Hepatocyte (in vitro differentiated cells): ENCODE measurements around the gene ZFYVE26. TPM values are rescaled to one million over a fixed set of nuclear protein-coding genes. Genes with fewer than 3 reads are reported as not detected.
"Not testable (repeated sequence)": the region's sequence is repeated elsewhere in the genome, so short reads cannot be mapped to it uniquely, and the experiment has no call there.

Experiments used
- DNase-seq: peaks from one replicate; pipeline ENCODE4 v3.0.0-alpha.2; 2016; ENCODE audit warnings: low spot score
- H2AFZ ChIP-seq: fragments of 200-600 bp; sonication (generic); 2 replicates; pipeline ENCODE4 v1.6.0; 2016; ENCODE audit warnings: antibody characterized with exemption, mild to moderate bottlenecking
- H3K27ac ChIP-seq: fragments of 200-600 bp; sonication (generic); 2 replicates; pipeline ENCODE4 v1.5.1; 2016; ENCODE audit warnings: mild to moderate bottlenecking
- H3K27me3 ChIP-seq: fragments of 200-600 bp; sonication (generic); 2 replicates; pipeline ENCODE4 v1.6.1; 2016
- H3K36me3 ChIP-seq: fragments of 200-600 bp; sonication (generic); replicated peaks from 2 replicates; pipeline ENCODE4 v1.5.1; 2016; ENCODE audit warnings: low read depth; ENCODE audit not compliant: insufficient read depth
- H3K4me1 ChIP-seq: fragments of 200-600 bp; sonication (generic); 2 replicates; pipeline ENCODE4 v1.5.1; 2016; ENCODE audit warnings: mild to moderate bottlenecking, moderate library complexity; ENCODE audit not compliant: insufficient read depth
- H3K4me2 ChIP-seq: fragments of 200-600 bp; sonication (generic); 2 replicates; pipeline ENCODE4 v1.6.0; 2016
- H3K4me3 ChIP-seq: fragments of 200-600 bp; sonication (generic); 2 replicates; pipeline ENCODE4 v1.5.1; 2016; ENCODE audit warnings: mild to moderate bottlenecking
- H3K79me2 ChIP-seq: fragments of 200-600 bp; sonication (generic); 2 replicates; pipeline ENCODE4 v1.6.0; 2017; ENCODE audit warnings: mild to moderate bottlenecking
- H3K9me2 ChIP-seq: fragments of 200-600 bp; sonication (generic); replicated peaks from 2 replicates; pipeline ENCODE4 v1.6.0; 2017; ENCODE audit warnings: mild to moderate bottlenecking; ENCODE audit not compliant: insufficient read depth
- H3K9me3 ChIP-seq: fragments of 200-600 bp; sonication (generic); 2 replicates; pipeline ENCODE4 v1.5.1; 2016; ENCODE audit warnings: low read depth, mild to moderate bottlenecking
- H4K20me1 ChIP-seq: fragments of 200-600 bp; sonication (generic); 2 replicates; pipeline ENCODE4 v1.6.0; 2016; ENCODE audit warnings: mild to moderate bottlenecking; ENCODE audit not compliant: insufficient read depth, poor library complexity, severe bottlenecking
- EZH2 ChIP-seq: fragments of 200-600 bp; sonication (generic); IDR thresholded peaks from 2 replicates; pipeline ENCODE4 v1.6.1; 2016; ENCODE audit warnings: antibody characterized with exemption, mild to moderate bottlenecking, borderline replicate concordance
- EZH2phosphoT487 ChIP-seq: fragments of 200-600 bp; sonication (generic); IDR thresholded peaks from one replicate; pipeline ENCODE4 v1.6.1; 2018; ENCODE audit warnings: antibody characterized with exemption, mild to moderate bottlenecking, low read depth, moderate library complexity; ENCODE audit not compliant: unreplicated experiment, severe bottlenecking
- WGBS: methylation state at CpG from one replicate; pipeline ENCODE4 v1.1.6; 2016; ENCODE audit warnings: low lambda C conversion rate; ENCODE audit errors: missing lambda C conversion rate; 5-methylcytosine and 5-hydroxymethylcytosine counted together
- polyA plus RNA-seq: library from polyadenylated mRNA; unstranded; fragments of >200 nt; fragmentation: Nextera tagmentation; extraction: Ambion mirVana; gene quantifications from 2 replicates; pipeline ENCODE4 v1.2.1, GENCODE V29; 2016
- total RNA-seq: library from RNA; depleted of rRNA; stranded (reverse); fragments of >200 nt; gene quantifications from 2 replicates; pipeline ENCODE4 v1.2.3, GENCODE V29; 2014
- TF ChIP-seq, protein P1 (sequence below): fragments of 200-600 bp; sonication (generic); IDR thresholded peaks from 2 replicates; pipeline ENCODE4 v1.5.1; 2016; ENCODE audit warnings: antibody characterized with exemption, mild to moderate bottlenecking; ENCODE audit not compliant: poor library complexity

ZFYVE26 gene
- total and polyA plus RNA-seq, 2 experiments from 2014 or later = 5.5 to 32.3 TPM

DNA sequence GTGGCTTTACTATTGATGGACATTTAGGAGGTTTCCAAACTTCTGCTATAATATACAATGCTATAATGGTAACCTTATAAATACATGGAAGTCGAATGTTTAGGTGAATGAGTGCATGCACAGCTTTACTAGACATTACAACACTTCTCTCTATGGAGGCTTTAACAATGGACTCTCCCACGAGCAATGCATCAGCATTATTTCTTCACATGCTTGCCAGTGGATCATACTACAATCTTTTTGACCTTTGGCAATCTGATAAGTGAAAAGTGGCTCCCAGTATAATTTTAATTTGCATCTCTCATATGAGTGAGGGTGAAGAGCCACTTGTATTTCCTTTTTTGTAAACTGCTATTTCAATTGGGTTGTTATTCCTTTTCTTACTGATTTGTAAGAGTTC lies 96.5 kb downstream of the ZFYVE26 start:
- no peak overlapping the region for H3K4me2 ChIP-seq
- no peaks in the 10 kb centered on the region for H4K20me1 ChIP-seq
- 41% methylated on average over 2 of the region's 2 CpGs for WGBS
- H3K4me1 ChIP-seq = peaks cover 4% of the 10 kb centered on the region
- H2AFZ ChIP-seq = no peak overlapping the region
- no peak overlapping the region for H3K27ac ChIP-seq
- H3K79me2 ChIP-seq = no peaks in the 10 kb centered on the region
- H3K27me3 ChIP-seq = no peaks in the 10 kb centered on the region
- no peaks in the 10 kb centered on the region for H3K9me2 ChIP-seq
- DNase-seq = no peak
- H3K36me3 ChIP-seq = no peaks in the 10 kb centered on the region
- H3K9me3 ChIP-seq = no peaks in the 10 kb centered on the region
- TF ChIP-seq EZH2phosphoT487 = no peak
- TF ChIP-seq, protein P1, sequence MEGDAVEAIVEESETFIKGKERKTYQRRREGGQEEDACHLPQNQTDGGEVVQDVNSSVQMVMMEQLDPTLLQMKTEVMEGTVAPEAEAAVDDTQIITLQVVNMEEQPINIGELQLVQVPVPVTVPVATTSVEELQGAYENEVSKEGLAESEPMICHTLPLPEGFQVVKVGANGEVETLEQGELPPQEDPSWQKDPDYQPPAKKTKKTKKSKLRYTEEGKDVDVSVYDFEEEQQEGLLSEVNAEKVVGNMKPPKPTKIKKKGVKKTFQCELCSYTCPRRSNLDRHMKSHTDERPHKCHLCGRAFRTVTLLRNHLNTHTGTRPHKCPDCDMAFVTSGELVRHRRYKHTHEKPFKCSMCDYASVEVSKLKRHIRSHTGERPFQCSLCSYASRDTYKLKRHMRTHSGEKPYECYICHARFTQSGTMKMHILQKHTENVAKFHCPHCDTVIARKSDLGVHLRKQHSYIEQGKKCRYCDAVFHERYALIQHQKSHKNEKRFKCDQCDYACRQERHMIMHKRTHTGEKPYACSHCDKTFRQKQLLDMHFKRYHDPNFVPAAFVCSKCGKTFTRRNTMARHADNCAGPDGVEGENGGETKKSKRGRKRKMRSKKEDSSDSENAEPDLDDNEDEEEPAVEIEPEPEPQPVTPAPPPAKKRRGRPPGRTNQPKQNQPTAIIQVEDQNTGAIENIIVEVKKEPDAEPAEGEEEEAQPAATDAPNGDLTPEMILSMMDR = no peak
- no peak for TF ChIP-seq EZH2
- no peak overlapping the region for H3K4me3 ChIP-seq

DNA sequence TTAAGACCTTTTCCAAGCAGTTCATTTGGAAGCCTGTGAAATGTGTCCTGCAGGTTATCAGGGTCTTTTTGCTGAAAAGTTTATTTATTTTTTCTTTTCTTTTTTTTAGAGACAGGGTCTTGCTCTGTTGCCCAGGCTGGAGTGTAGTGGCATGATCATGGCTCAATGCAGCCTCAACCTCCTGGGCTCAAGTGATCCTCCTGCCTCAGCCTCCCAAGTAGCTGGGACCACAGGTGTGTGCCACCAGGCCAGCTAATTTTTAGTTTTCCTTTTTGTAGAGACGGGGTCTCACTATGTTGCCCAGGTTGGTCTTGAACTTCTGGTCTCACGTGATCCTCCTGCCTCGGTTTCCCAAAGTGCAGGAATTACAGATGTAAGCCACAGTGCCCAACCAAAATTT lies 97.0 kb downstream of the ZFYVE26 start:
- H3K4me3 ChIP-seq, H3K4me2 ChIP-seq, H2AFZ ChIP-seq, H3K4me1 ChIP-seq, H3K27ac ChIP-seq, H3K9me3 ChIP-seq, H3K27me3 ChIP-seq, H3K79me2 ChIP-seq, H4K20me1 ChIP-seq, H3K36me3 ChIP-seq, DNase-seq, H3K9me2 ChIP-seq: not testable (repeated sequence)
- WGBS = 94% methylated on average over 3 of the region's 3 CpGs

DNA sequence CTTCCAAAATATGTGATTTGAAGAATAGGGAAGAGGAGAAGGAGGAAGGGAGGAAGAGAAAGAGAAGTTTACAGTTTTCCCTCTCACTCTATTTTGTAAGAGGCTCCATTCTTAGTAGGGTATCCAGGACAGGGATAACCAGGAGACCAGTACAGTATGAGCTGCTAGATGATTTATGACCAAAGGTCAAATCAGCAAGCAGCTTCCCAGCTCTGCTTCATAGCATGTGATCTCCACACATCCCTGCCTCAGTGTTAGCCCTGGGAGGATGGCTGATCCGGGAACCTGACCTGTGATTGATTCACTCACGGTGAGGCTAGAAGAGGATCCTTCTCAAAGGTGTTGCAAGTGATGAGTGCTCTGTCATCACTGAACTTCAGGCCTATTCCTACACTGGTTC lies 98.1 kb downstream of the ZFYVE26 start:
- 87% methylated on average over 2 of the region's 2 CpGs for WGBS
- no peak overlapping the region for H3K4me3 ChIP-seq
- no peaks in the 10 kb centered on the region for H3K27me3 ChIP-seq
- H3K27ac ChIP-seq = no peak overlapping the region
- no peak overlapping the region for H2AFZ ChIP-seq
- no peaks in the 10 kb centered on the region for H4K20me1 ChIP-seq
- peak; percentile 25 for DNase-seq
- H3K36me3 ChIP-seq = no peaks in the 10 kb centered on the region
- H3K4me1 ChIP-seq = peaks cover 4% of the 10 kb centered on the region
- TF ChIP-seq, protein P1 = no peak
- TF ChIP-seq EZH2phosphoT487 (no peak), EZH2 (no peak)
- no peaks in the 10 kb centered on the region for H3K79me2 ChIP-seq
- H3K9me3 ChIP-seq = no peaks in the 10 kb centered on the region
- H3K9me2 ChIP-seq = no peaks in the 10 kb centered on the region
- no peak overlapping the region for H3K4me2 ChIP-seq

DNA sequence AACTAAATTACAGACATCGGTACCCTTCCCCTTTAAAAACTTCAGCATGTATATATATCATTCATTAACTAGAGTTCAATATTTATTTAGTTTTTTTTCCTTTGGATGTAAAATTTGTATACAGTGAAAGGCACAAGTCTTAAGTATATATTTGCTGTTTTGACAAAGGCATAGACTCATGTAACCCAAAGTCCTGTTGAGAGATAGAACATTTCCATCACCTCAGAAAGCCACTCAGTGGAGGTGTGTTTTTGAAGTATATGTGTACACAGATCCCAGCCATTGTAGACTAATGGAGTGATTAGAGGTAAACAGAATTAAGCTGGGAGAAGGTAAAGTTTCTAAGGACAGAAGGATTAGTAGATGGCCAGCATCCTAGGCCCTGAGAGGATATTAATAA lies 99.3 kb downstream of the ZFYVE26 start:
- Histone ChIP-seq H3K4me3 (no peak overlapping the region), H3K27ac (no peak overlapping the region), H3K36me3 (no peaks in the 10 kb centered on the region), H3K9me2 (no peaks in the 10 kb centered on the region), H3K9me3 (no peaks in the 10 kb centered on the region), H2AFZ (no peak overlapping the region), H4K20me1 (no peaks in the 10 kb centered on the region), H3K4me1 (peaks cover 4% of the 10 kb centered on the region), H3K4me2 (no peak overlapping the region), H3K79me2 (no peaks in the 10 kb centered on the region), H3K27me3 (no peaks in the 10 kb centered on the region)
- no peak for TF ChIP-seq EZH2phosphoT487
- TF ChIP-seq EZH2 = no peak
- TF ChIP-seq, protein P1 = no peak
- DNase-seq = no peak
- 92% methylated on average over 1 of the region's 1 CpG for WGBS
